Activated naive CD4-positive, alpha-beta T cell treated with anti-CD3 and anti-CD28 coated beads, Interleukin-2, amount 50 U/mL, for 24 hours (primary cell): ENCODE measurements around the gene ZRANB1.

Experiments used
- H3K27ac Mint-ChIP-seq: one replicate; pipeline ENCODE4 v1.8.0; 2021; ENCODE audit warnings: mild to moderate bottlenecking, mixed read lengths
- H3K27me3 Mint-ChIP-seq: one replicate; pipeline ENCODE4 v1.8.0; 2021; ENCODE audit warnings: mixed read lengths
- H3K36me3 Mint-ChIP-seq: one replicate; pipeline ENCODE4 v1.8.0; 2021; ENCODE audit warnings: mixed read lengths
- H3K4me1 Mint-ChIP-seq: one replicate; pipeline ENCODE4 v1.8.0; 2021; ENCODE audit warnings: mixed read lengths
- H3K4me3 Mint-ChIP-seq: one replicate; pipeline ENCODE4 v1.8.0; 2021; ENCODE audit warnings: mild to moderate bottlenecking, mixed read lengths
- H3K9me3 Mint-ChIP-seq: one replicate; pipeline ENCODE4 v1.8.0; 2021; ENCODE audit warnings: mixed read lengths

The ZRANB1 gene

DNA sequence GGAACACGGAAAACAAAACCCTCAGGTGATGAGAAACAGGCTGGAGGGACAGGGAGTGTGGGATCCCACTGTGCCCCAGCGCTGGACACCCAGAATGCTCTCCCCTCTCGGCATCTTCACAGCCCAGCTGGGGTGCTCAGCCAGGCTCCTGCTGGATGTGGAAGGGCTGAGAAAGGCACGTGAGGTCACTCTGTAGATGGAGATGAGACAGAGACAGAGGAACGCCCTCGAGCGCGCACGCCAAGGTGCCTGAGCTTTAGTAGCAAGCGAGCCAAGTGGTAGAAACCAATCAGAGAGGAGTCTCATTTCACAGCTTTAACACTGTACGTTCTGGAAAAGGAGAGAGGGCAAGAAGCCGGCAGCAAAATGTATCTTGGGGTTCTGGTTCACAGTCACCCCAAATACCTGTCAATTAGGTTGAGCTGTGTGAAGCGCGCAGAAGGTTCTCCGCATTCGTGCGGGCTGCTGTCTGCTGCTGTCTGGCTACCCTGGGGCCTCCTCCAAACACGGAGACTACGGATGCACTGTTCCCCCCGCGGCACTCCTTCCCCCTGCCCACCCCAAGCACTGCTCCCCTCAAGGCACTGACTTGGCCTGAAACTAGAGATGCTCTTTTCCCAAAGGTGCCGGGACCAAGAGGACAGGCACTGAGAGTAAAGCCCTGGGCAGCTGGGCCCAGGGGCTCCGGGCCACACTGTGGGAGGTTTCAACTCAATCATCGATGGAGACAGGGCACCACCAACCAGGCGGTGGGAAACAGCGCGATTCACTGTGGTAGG is 91.4 kb downstream of the ZRANB1 start:
- no peaks in the 10 kb centered on the region for H3K9me3 Mint-ChIP-seq
- H3K27ac Mint-ChIP-seq, result no peak overlapping the region
- no peaks in the 10 kb centered on the region for H3K36me3 Mint-ChIP-seq
- H3K4me1 Mint-ChIP-seq, result no peaks in the 10 kb centered on the region
- H3K4me3 Mint-ChIP-seq, result no peak overlapping the region
- H3K27me3 Mint-ChIP-seq, result peaks cover 1% of the 10 kb centered on the region

DNA sequence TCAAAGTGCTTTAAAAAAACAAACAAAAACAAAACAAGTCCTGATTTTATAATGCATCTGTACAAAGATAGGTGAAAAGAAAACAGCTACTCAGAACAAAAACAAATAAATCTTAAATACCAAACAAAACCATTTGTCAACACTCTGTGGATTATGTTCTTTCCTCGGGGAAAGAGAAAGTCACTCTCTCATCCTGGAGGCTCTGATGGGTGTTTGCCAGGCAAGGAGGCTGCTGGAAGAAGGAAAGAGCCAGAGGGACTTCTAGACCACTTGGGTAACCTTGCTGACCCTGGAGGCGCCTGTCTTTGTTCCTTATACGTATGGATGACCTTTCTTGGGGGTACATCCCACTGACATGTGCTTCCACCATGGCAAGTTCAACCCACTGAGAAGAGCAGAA is 92.8 kb downstream of the ZRANB1 start:
- Mint-ChIP-seq H3K9me3 (no peaks in the 10 kb centered on the region), H3K27me3 (peaks cover 1% of the 10 kb centered on the region), H3K4me3 (no peak overlapping the region), H3K27ac (no peak overlapping the region), H3K36me3 (no peaks in the 10 kb centered on the region), H3K4me1 (no peaks in the 10 kb centered on the region)

DNA sequence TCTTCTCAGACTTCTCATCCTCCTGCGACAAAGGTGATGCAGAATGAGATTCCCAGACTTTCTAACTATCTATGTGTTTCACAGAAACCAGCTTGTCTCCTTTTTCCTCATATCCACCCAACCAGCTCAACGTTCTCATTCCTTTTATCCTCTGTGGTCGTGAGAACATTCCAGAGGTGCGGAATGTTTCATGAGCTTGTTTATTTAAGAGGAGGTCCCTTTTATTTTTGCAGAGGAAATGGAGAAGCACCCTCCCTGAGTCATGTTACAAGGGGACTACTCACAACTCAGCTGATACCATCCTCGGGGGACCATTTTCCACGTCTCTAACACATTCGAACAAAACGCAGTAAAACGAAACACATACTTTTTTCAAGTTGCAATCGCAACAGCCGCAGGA is 93.2 kb downstream of the ZRANB1 start:
- Mint-ChIP-seq H3K9me3 (no peaks in the 10 kb centered on the region), H3K4me3 (no peak overlapping the region), H3K4me1 (no peaks in the 10 kb centered on the region), H3K27ac (no peak overlapping the region), H3K36me3 (no peaks in the 10 kb centered on the region), H3K27me3 (peaks cover 1% of the 10 kb centered on the region)

DNA sequence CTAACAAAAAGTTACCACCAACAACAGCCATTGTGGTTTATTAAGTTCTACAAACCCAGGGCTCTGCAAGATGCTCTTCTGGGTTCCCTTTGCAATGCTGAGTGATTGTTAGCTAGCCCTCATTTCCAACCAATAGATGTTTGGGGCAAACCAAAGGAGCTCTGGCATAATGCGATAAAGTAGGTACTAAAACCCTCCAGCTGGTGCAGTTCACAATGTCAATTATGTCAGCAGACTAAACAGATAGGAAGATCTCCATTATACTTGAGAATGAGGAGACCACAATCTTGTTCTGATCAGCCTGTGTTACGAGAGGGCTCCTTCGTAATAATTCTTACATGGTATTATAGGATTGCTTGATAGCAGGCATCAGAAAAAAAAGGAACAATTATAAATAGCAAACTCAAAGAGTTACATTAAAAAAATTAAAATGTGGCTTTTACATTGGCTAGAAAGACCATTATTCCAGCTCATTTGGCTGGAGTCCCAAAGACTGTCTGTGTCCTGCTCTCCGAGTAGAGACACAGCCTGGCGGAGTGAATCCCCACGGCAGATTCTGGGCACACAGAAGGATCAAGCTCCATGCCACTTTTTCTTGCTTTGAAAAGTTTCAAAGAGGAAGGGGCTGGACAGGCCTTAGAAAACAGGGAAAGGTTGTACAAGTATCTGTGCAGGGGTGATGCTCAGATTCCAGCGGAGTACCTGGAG is 93.8 kb downstream of the ZRANB1 start:
- Mint-ChIP-seq H3K9me3 (no peaks in the 10 kb centered on the region), H3K36me3 (no peaks in the 10 kb centered on the region), H3K27me3 (peaks cover 1% of the 10 kb centered on the region), H3K27ac (no peak overlapping the region), H3K4me3 (no peak overlapping the region), H3K4me1 (no peaks in the 10 kb centered on the region)

DNA sequence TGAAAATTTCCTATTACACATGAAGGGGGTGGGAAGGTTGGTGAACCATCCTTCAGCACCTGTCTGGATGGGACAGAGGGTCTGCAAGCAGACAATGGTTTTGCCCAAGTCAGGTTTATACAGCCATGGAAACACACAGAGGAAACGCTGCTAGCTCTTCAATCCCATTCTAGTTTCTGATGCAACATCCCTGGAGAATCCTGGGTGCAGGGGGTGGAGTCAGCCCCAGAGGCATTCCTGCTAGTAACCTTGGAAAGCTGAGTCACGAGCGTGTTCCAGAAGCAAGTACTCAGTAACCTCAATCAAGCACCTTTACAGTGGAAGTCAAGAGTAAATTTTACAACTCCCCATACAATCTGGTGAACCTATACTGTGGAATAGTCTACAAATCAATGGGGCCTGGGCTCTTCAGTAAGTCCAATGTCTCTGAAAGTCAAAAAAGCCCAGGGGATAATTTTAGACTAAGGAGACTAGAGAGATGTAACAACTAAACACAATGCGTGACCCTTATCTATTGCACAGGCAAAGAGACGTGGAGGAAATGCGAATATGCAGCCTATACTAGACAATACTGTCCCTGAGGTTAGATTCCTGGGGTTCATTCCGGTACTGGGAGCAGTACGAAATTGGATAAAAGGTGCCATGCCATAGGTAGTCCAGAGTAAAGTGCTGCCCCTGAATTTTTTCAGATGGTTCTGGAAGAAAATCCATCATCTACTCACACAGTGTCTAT is 95.4 kb downstream of the ZRANB1 start:
- H3K27me3 Mint-ChIP-seq, result no peaks in the 10 kb centered on the region
- H3K27ac Mint-ChIP-seq, result no peak overlapping the region
- no peaks in the 10 kb centered on the region for H3K4me1 Mint-ChIP-seq
- H3K9me3 Mint-ChIP-seq, result no peaks in the 10 kb centered on the region
- H3K36me3 Mint-ChIP-seq, result no peaks in the 10 kb centered on the region
- no peak overlapping the region for H3K4me3 Mint-ChIP-seq
